Endothelial cell of umbilical vein (primary cell): ENCODE measurements around the gene GPR137B.

Experiments
- EZH2 ChIP-seq: IDR thresholded peaks from 2 replicates; pipeline ENCODE4 v1.6.1; 2012; ENCODE audit warnings: borderline replicate concordance, low read depth, mild to moderate bottlenecking, moderate library complexity, low read length, inconsistent platforms; ENCODE audit not compliant: severe bottlenecking
- FOS ChIP-seq: IDR thresholded peaks from 2 replicates; pipeline ENCODE4 v1.6.1; 2011; ENCODE audit warnings: mild to moderate bottlenecking, low read length, moderate library complexity, borderline replicate concordance; ENCODE audit not compliant: insufficient read depth
- GATA2 ChIP-seq: IDR thresholded peaks from 2 replicates; pipeline ENCODE4 v1.7.0; 2011; ENCODE audit warnings: low read depth, mild to moderate bottlenecking, moderate library complexity, mixed read lengths, low read length; ENCODE audit not compliant: insufficient read length, insufficient read depth
- JUN ChIP-seq: IDR thresholded peaks from 2 replicates; pipeline ENCODE4 v1.6.1; 2011; ENCODE audit warnings: borderline replicate concordance, low read depth; ENCODE audit not compliant: insufficient read length, insufficient read depth
- MYC ChIP-seq: IDR thresholded peaks from one replicate; pipeline ENCODE4 v1.6.1; 2011; ENCODE audit warnings: mild to moderate bottlenecking, low read depth, low read length
- POLR2A ChIP-seq: IDR thresholded peaks from 2 replicates; pipeline ENCODE4 v1.6.1; 2012; ENCODE audit warnings: low read depth, mild to moderate bottlenecking, control low read depth, low read length
- POLR2AphosphoS5 ChIP-seq: IDR thresholded peaks from 2 replicates; pipeline ENCODE4 v1.6.1; 2012; ENCODE audit warnings: low read depth, mild to moderate bottlenecking, control low read depth, low read length, moderate library complexity; ENCODE audit not compliant: insufficient read depth
- TF ChIP-seq, protein P1 (sequence below), 2 donors: IDR thresholded peaks; 1 replicate in 1 of 2; 2 replicates in 1 of 2; pipeline ENCODE4 v1.5.1; 2011; ENCODE audit warnings: low read length in 2 of 2, mild to moderate bottlenecking in 2 of 2, moderate library complexity in 2 of 2, control low read depth in 1 of 2, inconsistent platforms in 1 of 2, low read depth in 1 of 2; ENCODE audit not compliant: insufficient read depth in 1 of 2; ENCODE audit errors: extremely low read depth in 1 of 2
- TF ChIP-seq, protein P2 (sequence below): IDR thresholded peaks from 2 replicates; pipeline ENCODE4 v1.6.1; 2011; ENCODE audit not compliant: insufficient read depth, insufficient read length

DNA sequence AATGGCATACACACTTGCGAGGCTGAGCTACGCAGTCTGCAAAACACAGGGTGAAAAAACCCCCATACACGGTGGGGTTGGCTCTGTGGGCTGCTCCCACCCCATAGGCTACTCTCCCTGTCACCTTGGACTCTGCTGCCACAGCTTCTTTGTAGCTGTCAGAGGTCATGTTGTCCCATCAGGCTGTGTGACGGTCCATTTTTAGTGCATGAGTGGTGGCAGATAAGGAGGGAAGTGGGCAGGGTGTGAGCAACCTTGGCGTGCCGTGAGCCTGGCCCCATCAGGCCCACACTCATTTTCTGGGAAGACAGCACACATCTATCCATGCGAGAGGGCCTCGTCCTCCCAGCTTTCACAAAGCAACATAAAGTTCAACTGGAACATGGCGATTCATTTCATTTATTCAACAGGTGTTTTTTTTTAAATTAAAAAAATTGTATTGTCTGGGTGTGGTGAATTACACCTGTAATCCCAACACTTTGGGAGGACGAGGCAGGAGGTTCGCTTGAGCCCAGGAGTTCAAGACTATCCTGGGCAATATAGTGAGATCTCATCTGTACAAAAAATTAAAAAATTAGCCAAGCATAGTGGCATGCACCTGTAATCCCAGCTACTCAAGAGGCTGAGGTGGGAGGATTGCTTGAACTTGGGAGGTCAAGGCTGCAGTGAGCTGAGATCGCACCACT, 9.5 kb downstream of the GPR137B start:
- TF ChIP-seq, protein P1, sequence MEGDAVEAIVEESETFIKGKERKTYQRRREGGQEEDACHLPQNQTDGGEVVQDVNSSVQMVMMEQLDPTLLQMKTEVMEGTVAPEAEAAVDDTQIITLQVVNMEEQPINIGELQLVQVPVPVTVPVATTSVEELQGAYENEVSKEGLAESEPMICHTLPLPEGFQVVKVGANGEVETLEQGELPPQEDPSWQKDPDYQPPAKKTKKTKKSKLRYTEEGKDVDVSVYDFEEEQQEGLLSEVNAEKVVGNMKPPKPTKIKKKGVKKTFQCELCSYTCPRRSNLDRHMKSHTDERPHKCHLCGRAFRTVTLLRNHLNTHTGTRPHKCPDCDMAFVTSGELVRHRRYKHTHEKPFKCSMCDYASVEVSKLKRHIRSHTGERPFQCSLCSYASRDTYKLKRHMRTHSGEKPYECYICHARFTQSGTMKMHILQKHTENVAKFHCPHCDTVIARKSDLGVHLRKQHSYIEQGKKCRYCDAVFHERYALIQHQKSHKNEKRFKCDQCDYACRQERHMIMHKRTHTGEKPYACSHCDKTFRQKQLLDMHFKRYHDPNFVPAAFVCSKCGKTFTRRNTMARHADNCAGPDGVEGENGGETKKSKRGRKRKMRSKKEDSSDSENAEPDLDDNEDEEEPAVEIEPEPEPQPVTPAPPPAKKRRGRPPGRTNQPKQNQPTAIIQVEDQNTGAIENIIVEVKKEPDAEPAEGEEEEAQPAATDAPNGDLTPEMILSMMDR (IDR thresholded peaks at IDR 0.05; ENCODE audit: extremely low read depth in 1 of 2, insufficient read depth in 1 of 2, low read depth in 1 of 2, low read length in 2 of 2) = no peak
- no peak for TF ChIP-seq JUN
- TF ChIP-seq, protein P2, sequence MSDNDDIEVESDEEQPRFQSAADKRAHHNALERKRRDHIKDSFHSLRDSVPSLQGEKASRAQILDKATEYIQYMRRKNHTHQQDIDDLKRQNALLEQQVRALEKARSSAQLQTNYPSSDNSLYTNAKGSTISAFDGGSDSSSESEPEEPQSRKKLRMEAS = no peak
- no peak for TF ChIP-seq POLR2A
- TF ChIP-seq POLR2AphosphoS5 = no peak
- TF ChIP-seq GATA2 = no peak
- no peak for TF ChIP-seq EZH2
- TF ChIP-seq MYC = no peak
- TF ChIP-seq FOS = no peak
